Liver (tissue), 9 donors: Measurements from ENCODE around the gene APP. TPM values are rescaled to one million over a fixed set of nuclear protein-coding genes. Genes with fewer than 3 reads are reported as not detected.

ENCODE experiments used
- DNase-seq: peaks from one replicate; pipeline ENCODE4 v3.0.0-alpha.2; 2017; ENCODE audit warnings: low spot score
- H3K27ac ChIP-seq, 2 donors: one replicate each; pipeline ENCODE4 v1.7.0; 2013; ENCODE audit warnings: inconsistent platforms in 2 of 2, low read length in 2 of 2, control low read depth in 1 of 2, low read depth in 1 of 2, mild to moderate bottlenecking in 1 of 2
- H3K27me3 ChIP-seq, 4 donors: one replicate each; pipeline versions ENCODE4 v1.6.1 to v1.7.0; 2013; ENCODE audit warnings: low read length in 3 of 4, inconsistent platforms in 1 of 4, mild to moderate bottlenecking in 1 of 4, moderate library complexity in 1 of 4; ENCODE audit not compliant: control insufficient read depth in 4 of 4, insufficient read depth in 4 of 4
- H3K36me3 ChIP-seq, 4 donors: one replicate each; pipeline versions ENCODE4 v1.6.1 to v1.7.0; 2013; ENCODE audit warnings: low read length in 3 of 4, mild to moderate bottlenecking in 3 of 4, low read depth in 1 of 4, moderate library complexity in 1 of 4; ENCODE audit not compliant: control insufficient read depth in 4 of 4, insufficient read depth in 3 of 4
- H3K4me1 ChIP-seq, 4 donors: one replicate each; pipeline versions ENCODE4 v1.6.1 to v1.7.0; 2013; ENCODE audit warnings: low read length in 3 of 4, mild to moderate bottlenecking in 3 of 4, moderate library complexity in 1 of 4; ENCODE audit not compliant: control insufficient read depth in 4 of 4, insufficient read depth in 4 of 4
- H3K4me3 ChIP-seq, 3 donors: one replicate each; pipeline versions ENCODE4 v1.6.1 to v1.7.0; 2013; ENCODE audit warnings: low read length in 3 of 3, control low read depth in 1 of 3, low read depth in 1 of 3, mild to moderate bottlenecking in 1 of 3
- H3K9ac ChIP-seq, 2 donors: one replicate each; pipeline ENCODE4 v1.7.0; 2013; ENCODE audit warnings: low read length in 2 of 2, mild to moderate bottlenecking in 2 of 2, moderate library complexity in 2 of 2, control low read depth in 1 of 2, low read depth in 1 of 2
- H3K9me3 ChIP-seq, 4 donors: one replicate each; pipeline versions ENCODE4 v1.6.1 to v1.7.0; 2013; ENCODE audit warnings: low read length in 3 of 4; ENCODE audit not compliant: control insufficient read depth in 4 of 4
- FOXA1 ChIP-seq: IDR thresholded peaks from 2 replicates; pipeline ENCODE4 v1.6.1; 2016; ENCODE audit warnings: antibody characterized with exemption
- FOXA2 ChIP-seq: IDR thresholded peaks from 2 replicates; pipeline ENCODE4 v1.6.1; 2016; ENCODE audit warnings: antibody characterized with exemption
- GABPA ChIP-seq, 2 donors: IDR thresholded peaks in 1 of 2; conservative IDR thresholded peaks in 1 of 2; 2 replicates each; pipeline ENCODE4 v1.6.1; 2016; ENCODE audit warnings: antibody characterized with exemption in 2 of 2, mild to moderate bottlenecking in 1 of 2, moderate library complexity in 1 of 2
- HNF4A ChIP-seq, 2 donors: conservative IDR thresholded peaks; 2 replicates each; pipeline ENCODE4 v1.6.1; 2016; ENCODE audit warnings: antibody characterized with exemption in 2 of 2, mild to moderate bottlenecking in 2 of 2
- JUND ChIP-seq, 2 donors: IDR thresholded peaks; 2 replicates each; pipeline ENCODE4 v1.6.1; 2016; ENCODE audit warnings: antibody characterized with exemption in 2 of 2
- NR2F2 ChIP-seq: IDR thresholded peaks from 2 replicates; pipeline ENCODE4 v1.6.1; 2016; ENCODE audit warnings: antibody characterized with exemption
- RAD21 ChIP-seq, 2 donors: IDR thresholded peaks; 2 replicates each; pipeline ENCODE4 v1.6.1; 2016; ENCODE audit warnings: antibody characterized with exemption in 2 of 2, mild to moderate bottlenecking in 2 of 2
- RXRA ChIP-seq, 2 donors: IDR thresholded peaks; 2 replicates each; pipeline ENCODE4 v1.6.1; 2017 to 2018; ENCODE audit warnings: antibody characterized with exemption in 2 of 2, mild to moderate bottlenecking in 1 of 2
- SP1 ChIP-seq: IDR thresholded peaks from 2 replicates; pipeline ENCODE4 v1.6.1; 2018; ENCODE audit warnings: antibody characterized with exemption, mild to moderate bottlenecking
- TAF1 ChIP-seq: conservative IDR thresholded peaks from 2 replicates; pipeline ENCODE4 v1.6.1; 2016; ENCODE audit warnings: antibody characterized with exemption, mild to moderate bottlenecking
- YY1 ChIP-seq: IDR thresholded peaks from 2 replicates; pipeline ENCODE4 v1.6.1; 2016; ENCODE audit warnings: antibody characterized with exemption, mild to moderate bottlenecking
- WGBS: extraction: QIAGEN DNeasy Blood & Tissue Kit; methylation state at CpG from one replicate; pipeline ENCODE4 v1.1.7; 2013; 5-methylcytosine and 5-hydroxymethylcytosine counted together
- polyA plus RNA-seq, 2 donors: library from polyadenylated mRNA; stranded (reverse) in 1 of 2; unstranded in 1 of 2; fragments of 200-250 nt in 1 of 2; fragments of >200 nt in 1 of 2; fragmentation: Nextera tagmentation in 1 of 2; extraction: Ambion mirVana in 1 of 2; gene quantifications; one replicate each; pipeline versions ENCODE4 v1.2.1 to v1.2.3, GENCODE V29; 2013 to 2015
- total RNA-seq, 2 donors: library from RNA; depleted of rRNA; stranded (reverse); fragments of >200 nt; gene quantifications; one replicate each; pipeline ENCODE4 v1.2.3, GENCODE V29; 2014
- TF ChIP-seq, protein P1 (sequence below): IDR thresholded peaks from 2 replicates; pipeline ENCODE4 v1.6.1; 2016; ENCODE audit warnings: antibody characterized with exemption
- TF ChIP-seq, protein P2 (sequence below): IDR thresholded peaks from 2 replicates; pipeline ENCODE4 v1.6.1; 2016; ENCODE audit warnings: antibody characterized with exemption
- TF ChIP-seq, protein P3 (sequence below): fragments of 150-350 bp; IDR thresholded peaks from 2 replicates; pipeline ENCODE4 v1.5.1; 2017; ENCODE audit warnings: improper control_type of control experiment, low read depth, low read length; ENCODE audit not compliant: missing input control
- TF ChIP-seq, protein P4 (sequence below): IDR thresholded peaks from 2 replicates; pipeline ENCODE4 v1.6.1; 2016; ENCODE audit warnings: antibody characterized with exemption, mild to moderate bottlenecking
- TF ChIP-seq, protein P5 (sequence below): IDR thresholded peaks from 2 replicates; pipeline ENCODE4 v1.6.1; 2016; ENCODE audit warnings: antibody characterized with exemption
- donor health status: healthy.
- donor health status: healthy.
- donor health status: healthy.
- donor health status: healthy.
- donor health status: healthy.

APP gene
- total and polyA plus RNA-seq, 4 donors: 24.9 to 201 (median 111) TPM

DNA sequence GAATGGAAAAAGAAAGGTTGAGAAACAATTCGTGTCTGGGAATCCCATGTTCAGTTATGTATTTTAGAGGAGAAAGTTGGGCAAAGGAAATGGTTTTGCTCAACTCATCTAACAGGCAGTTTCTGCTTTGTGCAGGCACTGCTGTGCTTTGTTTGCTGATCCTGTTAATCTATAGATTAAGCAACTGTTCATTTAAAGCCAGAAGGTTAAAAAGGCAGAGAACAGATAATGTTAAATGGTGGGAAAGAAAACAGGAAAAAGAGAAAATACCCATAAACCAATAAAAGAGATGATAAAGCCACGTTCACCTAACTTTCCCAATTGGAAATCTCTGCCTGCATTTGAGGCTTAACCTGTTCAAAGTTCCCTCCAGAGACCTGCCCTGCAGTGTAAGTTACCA, 70.0 kb downstream of the APP start:
- Histone ChIP-seq H3K4me1 (no peaks in the 10 kb centered on the region), H3K9ac (no peak overlapping the region), H3K36me3 (no peaks in the 10 kb centered on the region), H3K9me3 (no peaks in the 10 kb centered on the region), H3K27ac (no peak overlapping the region), H3K27me3 (no peaks in the 10 kb centered on the region), H3K4me3 (no peak overlapping the region)
- WGBS: 62% methylated on average over 2 of the region's 2 CpGs
- TF ChIP-seq RXRA (IDR thresholded peaks at IDR 0.05): no peak
- TF ChIP-seq, protein P1, sequence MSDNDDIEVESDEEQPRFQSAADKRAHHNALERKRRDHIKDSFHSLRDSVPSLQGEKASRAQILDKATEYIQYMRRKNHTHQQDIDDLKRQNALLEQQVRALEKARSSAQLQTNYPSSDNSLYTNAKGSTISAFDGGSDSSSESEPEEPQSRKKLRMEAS: no peak
- TF ChIP-seq NR2F2: no peak
- TF ChIP-seq FOXA2: no peak
- no peak for TF ChIP-seq JUND (IDR thresholded peaks at IDR 0.05)
- TF ChIP-seq, protein P2, sequence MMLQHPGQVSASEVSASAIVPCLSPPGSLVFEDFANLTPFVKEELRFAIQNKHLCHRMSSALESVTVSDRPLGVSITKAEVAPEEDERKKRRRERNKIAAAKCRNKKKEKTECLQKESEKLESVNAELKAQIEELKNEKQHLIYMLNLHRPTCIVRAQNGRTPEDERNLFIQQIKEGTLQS: no peak
- TF ChIP-seq HNF4A (conservative IDR thresholded peaks at IDR 0.05): no peak
- TF ChIP-seq, protein P3, sequence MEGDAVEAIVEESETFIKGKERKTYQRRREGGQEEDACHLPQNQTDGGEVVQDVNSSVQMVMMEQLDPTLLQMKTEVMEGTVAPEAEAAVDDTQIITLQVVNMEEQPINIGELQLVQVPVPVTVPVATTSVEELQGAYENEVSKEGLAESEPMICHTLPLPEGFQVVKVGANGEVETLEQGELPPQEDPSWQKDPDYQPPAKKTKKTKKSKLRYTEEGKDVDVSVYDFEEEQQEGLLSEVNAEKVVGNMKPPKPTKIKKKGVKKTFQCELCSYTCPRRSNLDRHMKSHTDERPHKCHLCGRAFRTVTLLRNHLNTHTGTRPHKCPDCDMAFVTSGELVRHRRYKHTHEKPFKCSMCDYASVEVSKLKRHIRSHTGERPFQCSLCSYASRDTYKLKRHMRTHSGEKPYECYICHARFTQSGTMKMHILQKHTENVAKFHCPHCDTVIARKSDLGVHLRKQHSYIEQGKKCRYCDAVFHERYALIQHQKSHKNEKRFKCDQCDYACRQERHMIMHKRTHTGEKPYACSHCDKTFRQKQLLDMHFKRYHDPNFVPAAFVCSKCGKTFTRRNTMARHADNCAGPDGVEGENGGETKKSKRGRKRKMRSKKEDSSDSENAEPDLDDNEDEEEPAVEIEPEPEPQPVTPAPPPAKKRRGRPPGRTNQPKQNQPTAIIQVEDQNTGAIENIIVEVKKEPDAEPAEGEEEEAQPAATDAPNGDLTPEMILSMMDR: no peak
- no peak for TF ChIP-seq YY1
- TF ChIP-seq RAD21 (IDR thresholded peaks at IDR 0.05): no peak
- no peak for TF ChIP-seq GABPA (IDR thresholded peaks at IDR 0.05 in 1 of 2, conservative IDR thresholded peaks at IDR 0.05 in 1 of 2)
- TF ChIP-seq, protein P4, sequence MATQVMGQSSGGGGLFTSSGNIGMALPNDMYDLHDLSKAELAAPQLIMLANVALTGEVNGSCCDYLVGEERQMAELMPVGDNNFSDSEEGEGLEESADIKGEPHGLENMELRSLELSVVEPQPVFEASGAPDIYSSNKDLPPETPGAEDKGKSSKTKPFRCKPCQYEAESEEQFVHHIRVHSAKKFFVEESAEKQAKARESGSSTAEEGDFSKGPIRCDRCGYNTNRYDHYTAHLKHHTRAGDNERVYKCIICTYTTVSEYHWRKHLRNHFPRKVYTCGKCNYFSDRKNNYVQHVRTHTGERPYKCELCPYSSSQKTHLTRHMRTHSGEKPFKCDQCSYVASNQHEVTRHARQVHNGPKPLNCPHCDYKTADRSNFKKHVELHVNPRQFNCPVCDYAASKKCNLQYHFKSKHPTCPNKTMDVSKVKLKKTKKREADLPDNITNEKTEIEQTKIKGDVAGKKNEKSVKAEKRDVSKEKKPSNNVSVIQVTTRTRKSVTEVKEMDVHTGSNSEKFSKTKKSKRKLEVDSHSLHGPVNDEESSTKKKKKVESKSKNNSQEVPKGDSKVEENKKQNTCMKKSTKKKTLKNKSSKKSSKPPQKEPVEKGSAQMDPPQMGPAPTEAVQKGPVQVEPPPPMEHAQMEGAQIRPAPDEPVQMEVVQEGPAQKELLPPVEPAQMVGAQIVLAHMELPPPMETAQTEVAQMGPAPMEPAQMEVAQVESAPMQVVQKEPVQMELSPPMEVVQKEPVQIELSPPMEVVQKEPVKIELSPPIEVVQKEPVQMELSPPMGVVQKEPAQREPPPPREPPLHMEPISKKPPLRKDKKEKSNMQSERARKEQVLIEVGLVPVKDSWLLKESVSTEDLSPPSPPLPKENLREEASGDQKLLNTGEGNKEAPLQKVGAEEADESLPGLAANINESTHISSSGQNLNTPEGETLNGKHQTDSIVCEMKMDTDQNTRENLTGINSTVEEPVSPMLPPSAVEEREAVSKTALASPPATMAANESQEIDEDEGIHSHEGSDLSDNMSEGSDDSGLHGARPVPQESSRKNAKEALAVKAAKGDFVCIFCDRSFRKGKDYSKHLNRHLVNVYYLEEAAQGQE: no peak
- no peak for TF ChIP-seq SP1
- TF ChIP-seq, protein P5, sequence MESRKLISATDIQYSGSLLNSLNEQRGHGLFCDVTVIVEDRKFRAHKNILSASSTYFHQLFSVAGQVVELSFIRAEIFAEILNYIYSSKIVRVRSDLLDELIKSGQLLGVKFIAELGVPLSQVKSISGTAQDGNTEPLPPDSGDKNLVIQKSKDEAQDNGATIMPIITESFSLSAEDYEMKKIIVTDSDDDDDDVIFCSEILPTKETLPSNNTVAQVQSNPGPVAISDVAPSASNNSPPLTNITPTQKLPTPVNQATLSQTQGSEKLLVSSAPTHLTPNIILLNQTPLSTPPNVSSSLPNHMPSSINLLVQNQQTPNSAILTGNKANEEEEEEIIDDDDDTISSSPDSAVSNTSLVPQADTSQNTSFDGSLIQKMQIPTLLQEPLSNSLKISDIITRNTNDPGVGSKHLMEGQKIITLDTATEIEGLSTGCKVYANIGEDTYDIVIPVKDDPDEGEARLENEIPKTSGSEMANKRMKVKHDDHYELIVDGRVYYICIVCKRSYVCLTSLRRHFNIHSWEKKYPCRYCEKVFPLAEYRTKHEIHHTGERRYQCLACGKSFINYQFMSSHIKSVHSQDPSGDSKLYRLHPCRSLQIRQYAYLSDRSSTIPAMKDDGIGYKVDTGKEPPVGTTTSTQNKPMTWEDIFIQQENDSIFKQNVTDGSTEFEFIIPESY: no peak
- no peak for TF ChIP-seq FOXA1
- TF ChIP-seq TAF1: no peak
- no peak for DNase-seq
